Spleen (tissue), 7 donors: ENCODE data around the gene FBXW7.

ENCODE experiments used
- POLR2A ChIP-seq, 3 donors: fragments of 450-650 bp; IDR thresholded peaks; one replicate each; pipeline ENCODE4 v1.5.1; 2017; ENCODE audit warnings: antibody characterized with exemption in 3 of 3, mild to moderate bottlenecking in 1 of 3
- POLR2AphosphoS5 ChIP-seq, 3 donors: sonication (generic); formaldehyde crosslinking; IDR thresholded peaks; one replicate each; pipeline ENCODE4 v1.5.1; 2017; ENCODE audit warnings: antibody characterized with exemption in 3 of 3
- TF ChIP-seq, protein P1 (sequence below), 11 experiments: fragments of 200-600 bp in 7 of 11; fragments of 450-650 bp in 4 of 11; sonication (generic) in 4 of 11; IDR thresholded peaks in 8 of 11; conservative IDR thresholded peaks in 3 of 11; 1 replicate in 7 of 11; 2 replicates in 4 of 11; pipeline versions ENCODE4 v1.4.0 to v1.8.0; 2016 to 2021; ENCODE audit warnings: antibody characterized with exemption in 11 of 11, inconsistent platforms in 4 of 11, mild to moderate bottlenecking in 1 of 11
- donor health status: DM: no; HTN: no; CAD: no; lungs with moderate emphysema.
- donor health status: DM: no; HTN: no; CAD: no.
- donor health status: DM: no; HTN: no; CAD: no.

DNA sequence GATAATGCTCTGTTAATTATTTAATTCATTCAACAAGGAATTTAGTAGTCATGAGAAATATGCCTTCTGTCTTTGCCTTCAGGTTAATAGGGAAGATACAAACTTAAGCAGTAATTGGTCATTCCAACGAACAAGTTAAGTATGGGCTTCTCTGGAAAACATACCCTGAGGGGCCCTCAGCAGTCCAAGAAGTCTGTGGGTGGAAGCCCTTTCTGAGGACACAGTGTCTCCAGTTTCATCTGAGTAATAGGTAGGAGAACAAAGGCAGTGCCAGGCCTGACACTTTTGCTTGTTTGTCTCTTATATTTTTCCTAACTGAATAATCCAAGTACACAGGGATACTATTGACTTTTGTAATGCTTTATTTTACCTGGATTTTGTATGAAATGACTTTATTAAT lies 262.5 kb downstream of the FBXW7 start:
- TF ChIP-seq, protein P1, sequence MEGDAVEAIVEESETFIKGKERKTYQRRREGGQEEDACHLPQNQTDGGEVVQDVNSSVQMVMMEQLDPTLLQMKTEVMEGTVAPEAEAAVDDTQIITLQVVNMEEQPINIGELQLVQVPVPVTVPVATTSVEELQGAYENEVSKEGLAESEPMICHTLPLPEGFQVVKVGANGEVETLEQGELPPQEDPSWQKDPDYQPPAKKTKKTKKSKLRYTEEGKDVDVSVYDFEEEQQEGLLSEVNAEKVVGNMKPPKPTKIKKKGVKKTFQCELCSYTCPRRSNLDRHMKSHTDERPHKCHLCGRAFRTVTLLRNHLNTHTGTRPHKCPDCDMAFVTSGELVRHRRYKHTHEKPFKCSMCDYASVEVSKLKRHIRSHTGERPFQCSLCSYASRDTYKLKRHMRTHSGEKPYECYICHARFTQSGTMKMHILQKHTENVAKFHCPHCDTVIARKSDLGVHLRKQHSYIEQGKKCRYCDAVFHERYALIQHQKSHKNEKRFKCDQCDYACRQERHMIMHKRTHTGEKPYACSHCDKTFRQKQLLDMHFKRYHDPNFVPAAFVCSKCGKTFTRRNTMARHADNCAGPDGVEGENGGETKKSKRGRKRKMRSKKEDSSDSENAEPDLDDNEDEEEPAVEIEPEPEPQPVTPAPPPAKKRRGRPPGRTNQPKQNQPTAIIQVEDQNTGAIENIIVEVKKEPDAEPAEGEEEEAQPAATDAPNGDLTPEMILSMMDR (IDR thresholded peaks at IDR 0.05 in 8 of 11, conservative IDR thresholded peaks at IDR 0.05 in 3 of 11): no peak
- no peak for TF ChIP-seq POLR2A (IDR thresholded peaks at IDR 0.05)
- TF ChIP-seq POLR2AphosphoS5 (IDR thresholded peaks at IDR 0.05): no peak
